ENCODE measurements around the gene PNMA8A.

Gene PNMA8A, protein sequence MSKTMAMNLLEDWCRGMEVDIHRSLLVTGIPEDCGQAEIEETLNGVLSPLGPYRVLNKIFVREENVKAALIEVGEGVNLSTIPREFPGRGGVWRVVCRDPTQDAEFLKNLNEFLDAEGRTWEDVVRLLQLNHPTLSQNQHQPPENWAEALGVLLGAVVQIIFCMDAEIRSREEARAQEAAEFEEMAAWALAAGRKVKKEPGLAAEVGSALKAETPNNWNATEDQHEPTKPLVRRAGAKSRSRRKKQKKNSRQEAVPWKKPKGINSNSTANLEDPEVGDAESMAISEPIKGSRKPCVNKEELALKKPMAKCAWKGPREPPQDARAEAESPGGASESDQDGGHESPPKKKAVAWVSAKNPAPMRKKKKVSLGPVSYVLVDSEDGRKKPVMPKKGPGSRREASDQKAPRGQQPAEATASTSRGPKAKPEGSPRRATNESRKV

DNA sequence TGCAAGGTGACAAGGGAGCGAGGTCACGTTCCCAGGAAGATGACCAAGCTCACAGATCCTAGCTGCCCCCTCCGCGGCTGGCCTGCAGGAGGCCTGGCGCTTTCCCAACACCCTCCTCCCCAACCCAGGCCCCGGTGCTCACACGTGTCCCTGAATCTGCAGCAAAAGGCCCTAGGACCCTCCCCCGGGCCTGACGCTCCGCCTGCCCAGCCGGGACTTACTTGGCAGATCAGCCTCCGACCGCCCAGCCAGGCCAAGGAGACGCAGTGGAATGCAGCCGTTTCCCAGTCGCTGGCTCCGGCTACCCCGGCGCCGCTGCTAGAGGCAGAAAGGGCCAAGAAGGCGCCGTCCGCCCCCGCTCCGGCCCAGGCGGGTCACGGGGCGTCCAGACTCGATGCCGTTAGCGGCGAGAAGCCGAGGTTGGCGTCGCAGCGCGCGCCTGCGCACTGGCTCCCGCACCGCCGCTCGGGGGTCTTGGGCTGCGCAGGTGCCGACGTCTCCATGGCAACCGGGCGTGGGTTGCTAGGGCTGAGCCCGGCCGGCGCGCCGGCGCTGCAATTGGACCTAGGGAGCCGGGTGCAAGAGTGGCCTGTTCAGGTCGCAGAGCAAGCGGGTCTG lies at the start of gene PNMA8A:
PNMA8A (minus strand) TSS at position 448 of the 618 bp plus-strand sequence. CDS start 528 bp downstream, outside the sequence.
- peaks cover 6% of the 10 kb centered on the region for H3K27me3 ChIP-seq (ENCODE audit: low read depth, low read length)
- no peaks in the 10 kb centered on the region for H3K36me3 ChIP-seq (ENCODE audit: control insufficient read depth in 1 of 2, insufficient read depth in 2 of 2, low read length in 2 of 2)
- H3K9me3 ChIP-seq (ENCODE audit: control insufficient read depth in 1 of 2, low read length in 2 of 2), result no peaks in the 10 kb centered on the region
- peaks cover 0 to 10% of the 10 kb centered on the region in 2 donors for H3K4me1 ChIP-seq (ENCODE audit: control insufficient read depth in 1 of 2, insufficient read depth in 2 of 2, low read length in 2 of 2)
- H3K27ac ChIP-seq (ENCODE audit: low read length), result no peak within 1 kb of the TSS
- H3K4me3 ChIP-seq (ENCODE audit: low read depth in 1 of 2, low read length in 2 of 2), result peak within 1 kb of the TSS in 1 of 2 donors; percentile 55

DNA sequence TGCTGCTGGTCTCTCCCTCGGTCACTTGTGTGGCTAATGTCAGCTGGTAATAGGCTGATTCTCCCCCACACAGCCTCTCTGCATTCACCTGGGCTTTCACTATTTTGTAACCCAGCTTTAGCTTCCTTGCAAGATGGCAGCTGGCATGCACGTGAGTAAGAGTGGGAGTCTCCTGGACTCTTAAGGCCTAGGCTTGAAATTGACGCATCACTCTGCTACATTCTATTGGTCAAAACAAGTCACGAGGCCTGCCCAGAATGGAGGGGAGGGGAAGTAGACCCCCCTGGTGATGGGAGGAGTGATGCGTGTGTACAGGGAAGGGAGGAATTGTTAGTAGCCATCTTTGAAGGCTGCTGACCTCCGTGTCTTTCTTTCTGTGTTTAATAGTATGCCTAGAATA lies 49.3 kb upstream of the PNMA8A start:
- H3K27me3 ChIP-seq (ENCODE audit: low read depth, low read length), result no peaks in the 10 kb centered on the region
- H3K4me3 ChIP-seq (ENCODE audit: low read depth in 1 of 2, low read length in 2 of 2), result no peak overlapping the region
- H3K9me3 ChIP-seq (ENCODE audit: control insufficient read depth in 1 of 2, low read length in 2 of 2), result no peaks in the 10 kb centered on the region
- no peaks in the 10 kb centered on the region for H3K36me3 ChIP-seq (ENCODE audit: control insufficient read depth in 1 of 2, insufficient read depth in 2 of 2, low read length in 2 of 2)
- no peaks in the 10 kb centered on the region for H3K4me1 ChIP-seq (ENCODE audit: control insufficient read depth in 1 of 2, insufficient read depth in 2 of 2, low read length in 2 of 2)
- H3K27ac ChIP-seq (ENCODE audit: low read length), result no peak overlapping the region

DNA sequence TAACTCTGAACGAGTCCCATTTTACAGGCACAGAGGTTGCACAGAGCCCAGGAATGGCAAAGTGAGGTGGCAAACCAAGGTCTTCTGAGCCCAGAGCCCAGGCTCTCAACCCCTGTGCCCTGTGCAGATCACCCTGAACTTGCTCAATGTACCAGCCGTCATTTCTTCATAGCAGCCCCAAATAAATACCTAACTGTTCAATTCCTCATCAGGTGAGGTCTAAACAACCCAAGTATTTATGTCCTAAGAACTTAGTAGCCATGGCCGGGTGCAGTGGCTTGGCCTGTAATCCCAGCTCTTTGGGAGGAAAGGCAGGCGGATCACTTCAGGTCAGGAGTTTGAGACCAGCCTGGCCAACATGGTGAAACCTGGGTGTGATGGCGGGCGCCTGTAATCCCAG lies 46.1 kb upstream of the PNMA8A start:
- no peaks in the 10 kb centered on the region for H3K9me3 ChIP-seq (ENCODE audit: control insufficient read depth in 1 of 2, low read length in 2 of 2)
- H3K27me3 ChIP-seq (ENCODE audit: low read depth, low read length), result no peaks in the 10 kb centered on the region
- H3K4me1 ChIP-seq (ENCODE audit: control insufficient read depth in 1 of 2, insufficient read depth in 2 of 2, low read length in 2 of 2), result no peaks in the 10 kb centered on the region
- H3K27ac ChIP-seq (ENCODE audit: low read length), result no peak overlapping the region
- no peak overlapping the region for H3K4me3 ChIP-seq (ENCODE audit: low read depth in 1 of 2, low read length in 2 of 2)
- H3K36me3 ChIP-seq (ENCODE audit: control insufficient read depth in 1 of 2, insufficient read depth in 2 of 2, low read length in 2 of 2), result no peaks in the 10 kb centered on the region

DNA sequence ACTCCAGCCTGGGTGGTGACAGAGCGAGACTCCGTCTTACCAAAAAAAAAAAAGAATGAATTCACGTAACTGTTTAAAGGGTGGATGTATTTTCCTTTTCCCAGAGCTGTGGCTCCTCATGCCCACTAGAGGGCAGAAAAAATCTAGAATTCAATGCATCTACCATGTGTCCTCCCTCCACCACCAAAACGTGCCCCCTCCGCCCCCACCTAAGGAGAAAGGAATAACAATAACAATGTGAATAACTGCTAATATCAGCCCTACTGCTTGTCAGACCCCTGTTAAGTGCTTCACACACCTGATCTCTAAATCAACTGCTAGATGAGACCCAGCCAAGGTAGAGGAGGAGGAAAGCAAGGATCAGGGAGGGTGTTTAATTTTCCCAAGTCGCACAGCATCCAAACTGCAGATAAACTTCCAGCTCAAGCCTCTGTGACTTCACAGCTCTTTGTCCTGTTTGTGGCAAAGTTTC lies 44.6 kb upstream of the PNMA8A start:
- H3K27me3 ChIP-seq (ENCODE audit: low read depth, low read length), result no peaks in the 10 kb centered on the region
- H3K4me3 ChIP-seq (ENCODE audit: low read depth in 1 of 2, low read length in 2 of 2), result no peak overlapping the region
- H3K4me1 ChIP-seq (ENCODE audit: control insufficient read depth in 1 of 2, insufficient read depth in 2 of 2, low read length in 2 of 2), result no peaks in the 10 kb centered on the region
- H3K27ac ChIP-seq (ENCODE audit: low read length), result no peak overlapping the region
- H3K9me3 ChIP-seq (ENCODE audit: control insufficient read depth in 1 of 2, low read length in 2 of 2), result peaks cover 5 to 7% of the 10 kb centered on the region in 2 donors
- no peaks in the 10 kb centered on the region for H3K36me3 ChIP-seq (ENCODE audit: control insufficient read depth in 1 of 2, insufficient read depth in 2 of 2, low read length in 2 of 2)

DNA sequence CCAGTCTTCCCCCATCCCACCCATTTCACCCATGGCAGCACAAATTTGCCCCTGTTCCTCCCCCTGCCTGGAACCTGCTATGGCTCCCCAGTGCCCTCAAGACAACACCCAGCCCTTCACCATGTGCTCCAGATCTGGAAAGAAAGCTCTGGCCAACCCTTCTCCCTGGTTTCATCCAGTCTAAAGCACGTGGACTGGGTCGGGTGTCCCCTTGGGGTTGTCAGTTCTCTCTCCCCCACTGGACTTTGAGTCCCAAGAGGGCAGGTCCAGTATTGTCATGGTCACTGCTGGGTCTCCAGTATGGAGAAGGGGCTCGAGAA lies 43.9 kb upstream of the PNMA8A start:
- Histone ChIP-seq H3K27ac (ENCODE audit: low read length) (no peak overlapping the region), H3K4me1 (ENCODE audit: control insufficient read depth in 1 of 2, insufficient read depth in 2 of 2, low read length in 2 of 2) (no peaks in the 10 kb centered on the region), H3K27me3 (ENCODE audit: low read depth, low read length) (no peaks in the 10 kb centered on the region), H3K4me3 (ENCODE audit: low read depth in 1 of 2, low read length in 2 of 2) (no peak overlapping the region), H3K36me3 (ENCODE audit: control insufficient read depth in 1 of 2, insufficient read depth in 2 of 2, low read length in 2 of 2) (no peaks in the 10 kb centered on the region), H3K9me3 (ENCODE audit: control insufficient read depth in 1 of 2, low read length in 2 of 2) (peaks cover 5 to 8% of the 10 kb centered on the region in 2 donors)

DNA sequence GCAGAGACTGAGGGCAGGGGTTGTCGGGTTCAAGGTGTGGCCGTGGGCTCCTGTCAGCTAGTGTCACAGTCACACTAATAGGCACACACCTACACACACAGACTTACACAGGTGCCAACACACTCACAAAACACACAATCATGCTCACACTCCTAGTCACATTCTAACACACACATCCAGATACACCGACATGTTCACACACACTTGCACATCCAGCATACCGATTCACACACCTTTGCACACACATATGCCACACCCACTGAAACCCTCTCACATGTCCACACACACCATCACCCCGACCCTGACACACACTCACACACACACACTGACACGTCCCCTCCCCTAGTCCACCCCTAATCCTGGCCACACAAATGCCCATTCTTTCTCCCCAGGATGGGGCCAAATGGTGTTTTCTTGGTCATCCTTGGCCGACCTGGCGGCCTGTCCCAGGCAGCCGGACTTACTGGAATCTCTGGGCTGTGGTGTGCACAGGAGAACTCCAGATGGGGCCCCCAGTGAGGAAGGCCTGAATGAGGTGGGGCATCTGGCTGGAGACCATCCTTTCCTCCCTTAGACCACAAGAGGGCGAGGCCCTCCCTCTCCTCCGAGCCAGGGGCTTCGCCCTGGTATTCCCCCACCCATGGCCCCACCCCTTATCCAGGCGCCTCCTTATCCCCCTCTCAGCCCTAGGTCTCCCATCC lies 43.4 kb upstream of the PNMA8A start:
- Histone ChIP-seq H3K36me3 (ENCODE audit: control insufficient read depth in 1 of 2, insufficient read depth in 2 of 2, low read length in 2 of 2) (no peaks in the 10 kb centered on the region), H3K4me1 (ENCODE audit: control insufficient read depth in 1 of 2, insufficient read depth in 2 of 2, low read length in 2 of 2) (no peaks in the 10 kb centered on the region), H3K27me3 (ENCODE audit: low read depth, low read length) (no peaks in the 10 kb centered on the region), H3K27ac (ENCODE audit: low read length) (no peak overlapping the region), H3K9me3 (ENCODE audit: control insufficient read depth in 1 of 2, low read length in 2 of 2) (peaks cover 5 to 8% of the 10 kb centered on the region in 2 donors), H3K4me3 (ENCODE audit: low read depth in 1 of 2, low read length in 2 of 2) (no peak overlapping the region)

DNA sequence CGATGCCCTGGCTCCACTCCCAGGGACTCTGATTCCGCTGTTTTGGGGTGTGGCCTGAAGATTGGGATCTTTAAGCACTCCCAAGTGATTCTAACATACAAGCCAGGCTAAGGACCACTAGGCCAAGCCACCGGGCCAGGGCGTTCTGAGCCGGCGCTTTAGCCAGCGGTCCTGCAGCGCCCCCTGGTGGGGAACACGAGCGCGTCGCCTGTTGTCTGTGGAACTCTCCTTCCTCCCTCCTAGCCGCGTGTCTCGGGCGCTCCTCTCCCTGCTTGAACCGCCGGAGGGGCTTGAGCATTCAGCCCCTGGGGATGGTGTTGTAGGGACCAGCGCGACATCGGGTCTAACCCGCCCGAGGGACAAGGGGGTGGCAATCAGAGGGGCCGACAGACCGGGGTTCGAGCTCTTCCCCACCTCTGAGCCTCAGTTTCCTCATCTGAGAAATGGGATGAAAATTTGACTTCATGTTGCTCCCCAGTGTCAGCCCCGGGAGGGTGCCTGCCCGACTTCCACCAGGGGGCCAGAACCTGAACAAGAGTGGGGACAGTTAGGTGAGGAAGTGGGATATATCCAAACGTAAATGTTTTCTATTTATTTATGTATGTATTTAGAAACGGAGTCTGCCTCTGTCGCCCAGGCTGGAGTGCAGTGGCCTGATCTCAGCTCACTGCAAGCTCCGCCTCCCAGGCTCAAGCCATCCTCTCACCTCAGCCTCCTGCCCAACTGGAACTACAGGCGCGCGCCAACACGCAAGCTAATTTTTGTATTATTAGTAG lies 42.3 kb upstream of the PNMA8A start:
- Histone ChIP-seq H3K9me3 (ENCODE audit: control insufficient read depth in 1 of 2, low read length in 2 of 2) (peaks cover 5 to 8% of the 10 kb centered on the region in 2 donors), H3K27me3 (ENCODE audit: low read depth, low read length) (no peaks in the 10 kb centered on the region), H3K4me1 (ENCODE audit: control insufficient read depth in 1 of 2, insufficient read depth in 2 of 2, low read length in 2 of 2) (no peaks in the 10 kb centered on the region), H3K4me3 (ENCODE audit: low read depth in 1 of 2, low read length in 2 of 2) (no peak overlapping the region), H3K27ac (ENCODE audit: low read length) (no peak overlapping the region), H3K36me3 (ENCODE audit: control insufficient read depth in 1 of 2, insufficient read depth in 2 of 2, low read length in 2 of 2) (no peaks in the 10 kb centered on the region)

DNA sequence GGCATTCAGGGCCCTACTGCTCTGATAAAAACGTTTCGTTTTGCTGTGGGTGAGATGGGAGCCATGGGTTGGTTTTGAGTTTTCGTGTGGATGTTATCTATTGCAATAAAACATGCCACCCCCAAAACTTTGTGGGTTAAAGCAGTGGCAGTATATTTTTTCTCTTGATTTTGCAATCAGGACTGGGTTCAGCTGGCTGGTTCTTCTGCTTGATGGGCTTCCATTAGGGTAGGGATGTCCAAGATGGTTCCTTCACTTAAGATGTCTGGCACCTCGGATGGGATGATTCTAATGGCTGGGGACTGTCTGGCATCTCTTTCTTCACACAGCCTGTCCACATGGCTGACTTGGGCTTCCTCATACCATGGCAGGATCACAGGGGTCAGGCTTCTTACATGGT lies 39.9 kb upstream of the PNMA8A start:
- H3K4me1 ChIP-seq (ENCODE audit: control insufficient read depth in 1 of 2, insufficient read depth in 2 of 2, low read length in 2 of 2), result no peaks in the 10 kb centered on the region
- no peak overlapping the region for H3K4me3 ChIP-seq (ENCODE audit: low read depth in 1 of 2, low read length in 2 of 2)
- peaks cover 5 to 8% of the 10 kb centered on the region in 2 donors for H3K9me3 ChIP-seq (ENCODE audit: control insufficient read depth in 1 of 2, low read length in 2 of 2)
- H3K36me3 ChIP-seq (ENCODE audit: control insufficient read depth in 1 of 2, insufficient read depth in 2 of 2, low read length in 2 of 2), result no peaks in the 10 kb centered on the region
- no peaks in the 10 kb centered on the region for H3K27me3 ChIP-seq (ENCODE audit: low read depth, low read length)
- no peak overlapping the region for H3K27ac ChIP-seq (ENCODE audit: low read length)

DNA sequence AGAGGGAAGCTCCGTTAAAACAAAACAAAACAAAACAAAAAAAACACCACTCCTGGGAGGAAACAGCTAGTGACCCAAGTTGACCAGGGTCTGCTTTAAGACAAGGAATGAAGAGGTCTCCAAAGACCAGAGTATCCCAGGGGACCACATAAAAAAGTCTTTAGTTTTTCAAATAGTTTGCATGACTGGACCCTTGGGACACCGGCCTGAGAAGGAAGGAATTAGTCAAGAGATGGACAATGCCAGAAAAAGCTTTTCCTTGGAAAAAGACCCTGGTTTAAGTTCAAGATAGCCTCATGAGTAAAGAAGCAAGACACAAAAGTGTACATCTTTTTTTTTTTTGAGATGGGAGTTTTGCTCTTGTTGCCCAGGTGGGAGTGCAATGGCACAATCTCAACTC lies 36.8 kb upstream of the PNMA8A start:
- H3K9me3 ChIP-seq (ENCODE audit: control insufficient read depth in 1 of 2, low read length in 2 of 2), result peaks cover 5 to 11% of the 10 kb centered on the region in 2 donors
- H3K27ac ChIP-seq (ENCODE audit: low read length), result no peak overlapping the region
- no peaks in the 10 kb centered on the region for H3K4me1 ChIP-seq (ENCODE audit: control insufficient read depth in 1 of 2, insufficient read depth in 2 of 2, low read length in 2 of 2)
- no peaks in the 10 kb centered on the region for H3K36me3 ChIP-seq (ENCODE audit: control insufficient read depth in 1 of 2, insufficient read depth in 2 of 2, low read length in 2 of 2)
- no peak overlapping the region for H3K4me3 ChIP-seq (ENCODE audit: low read depth in 1 of 2, low read length in 2 of 2)
- H3K27me3 ChIP-seq (ENCODE audit: low read depth, low read length), result no peaks in the 10 kb centered on the region

DNA sequence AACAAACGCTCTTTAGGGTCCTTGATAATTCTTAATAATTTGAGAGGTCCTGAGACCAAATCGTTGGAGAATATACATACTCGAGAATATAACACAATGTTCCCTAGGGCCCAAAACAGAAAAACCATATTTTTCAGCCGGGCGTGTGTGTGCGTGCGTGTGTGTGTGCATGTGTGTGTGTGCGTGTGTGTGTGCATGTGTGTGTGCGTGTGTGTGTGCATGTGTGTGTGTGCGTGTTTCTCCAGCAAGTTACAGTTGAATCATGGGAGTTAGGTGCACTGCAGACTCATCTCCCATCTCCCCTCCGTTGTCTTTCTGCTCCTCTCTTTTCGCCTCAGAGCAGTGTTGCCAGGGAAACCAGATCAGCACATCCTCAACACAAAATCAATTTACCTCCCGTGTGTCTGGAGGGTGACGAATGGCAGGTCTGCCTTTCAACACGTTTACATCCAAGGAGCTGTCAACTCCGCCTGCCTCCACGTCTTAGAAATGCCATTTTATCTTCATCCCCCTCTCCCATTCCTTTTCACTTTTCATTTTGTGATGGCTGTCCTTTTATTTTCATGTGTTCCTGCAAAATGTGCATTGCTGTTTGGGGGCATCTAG lies 32.6 kb upstream of the PNMA8A start:
- Histone ChIP-seq H3K9me3 (ENCODE audit: control insufficient read depth in 1 of 2, low read length in 2 of 2) (peaks cover 0 to 3% of the 10 kb centered on the region in 2 donors), H3K27me3 (ENCODE audit: low read depth, low read length) (no peaks in the 10 kb centered on the region), H3K36me3 (ENCODE audit: control insufficient read depth in 1 of 2, insufficient read depth in 2 of 2, low read length in 2 of 2) (no peaks in the 10 kb centered on the region), H3K4me3 (ENCODE audit: low read depth in 1 of 2, low read length in 2 of 2) (no peak overlapping the region), H3K27ac (ENCODE audit: low read length) (no peak overlapping the region), H3K4me1 (ENCODE audit: control insufficient read depth in 1 of 2, insufficient read depth in 2 of 2, low read length in 2 of 2) (no peaks in the 10 kb centered on the region)

Data from muscle layer of duodenum (tissue), 2 donors.